ENCODE data around the gene CNGA3. TPM values are rescaled to one million over a fixed set of nuclear protein-coding genes. Genes with fewer than 3 reads are reported as not detected.

The CNGA3 gene
- total RNA-seq: 1 to 10 TPM in 1 of 2 donors, not detected in 1; 1.1 TPM

- 2% methylated on average over 61 of the region's 72 CpGs for whole genome bisulfite sequencing
- Histone ChIP-seq H3K27me3 (replicated peaks; ENCODE audit: insufficient read depth) (peaks cover 20% of the 10 kb centered on the region), H3K4me3 (no peak within 1 kb of the TSS), H3K4me1 (replicated peaks) (no peaks in the 10 kb centered on the region), H3K36me3 (no peaks in the 10 kb centered on the region), H3K9me3 (no peaks in the 10 kb centered on the region), H3K27ac (no peak within 1 kb of the TSS)
- TF ChIP-seq CTCF (IDR thresholded peaks at IDR 0.05): no peak
- TF ChIP-seq POLR2AphosphoS5 (IDR thresholded peaks at IDR 0.05): no peak
- no peak for TF ChIP-seq POLR2A (IDR thresholded peaks at IDR 0.05)
- DNase-seq (ENCODE audit: low spot score): no peak
- intact Hi-C loops (cut with DNase I): no loop called here
These were observed at the start of gene CNGA3 for GRCh38 chr2:98346311-98347236. TSS of gene CNGA3 (plus strand) at chr2:98346456. CDS start at chr2:98369976, 23,520 bp downstream.

GRCh38 chr2:98297817-98298682 is 48.2 kb upstream of the CNGA3 start:
- no peaks in the 10 kb centered on the region for H3K36me3 ChIP-seq
- intact Hi-C loops (cut with DNase I): no loop called here
- no peak for DNase-seq (ENCODE audit: low spot score)
- TF ChIP-seq POLR2AphosphoS5 (IDR thresholded peaks at IDR 0.05) (no peak), POLR2A (IDR thresholded peaks at IDR 0.05) (no peak), CTCF (IDR thresholded peaks at IDR 0.05) (no peak)
- no peaks in the 10 kb centered on the region for H3K27me3 ChIP-seq (replicated peaks; ENCODE audit: insufficient read depth)
- 71% methylated on average over 12 of the region's 12 CpGs for WGBS
- H3K4me3 ChIP-seq: no peak overlapping the region
- no peak overlapping the region for H3K27ac ChIP-seq
- no peaks in the 10 kb centered on the region for H3K9me3 ChIP-seq
- peaks cover 3% of the 10 kb centered on the region for H3K4me1 ChIP-seq (replicated peaks)

- H3K9me3 ChIP-seq: no peaks in the 10 kb centered on the region
- H3K27ac ChIP-seq: peak overlapping the region in 1 of 2 donors; percentile 24
- TF ChIP-seq CTCF (IDR thresholded peaks at IDR 0.05) (no peak), POLR2AphosphoS5 (IDR thresholded peaks at IDR 0.05) (no peak), POLR2A (IDR thresholded peaks at IDR 0.05) (no peak)
- no peak overlapping the region for H3K4me3 ChIP-seq
- H3K27me3 ChIP-seq (replicated peaks; ENCODE audit: insufficient read depth): no peaks in the 10 kb centered on the region
- H3K4me1 ChIP-seq (replicated peaks): peaks cover 3% of the 10 kb centered on the region
- DNase-seq (ENCODE audit: low spot score): no peak
- intact Hi-C loops (cut with DNase I): no loop called here
- no peaks in the 10 kb centered on the region for H3K36me3 ChIP-seq
- WGBS: 73% methylated on average over 6 of the region's 6 CpGs
These were observed 47.5 kb upstream of the CNGA3 start for GRCh38 chr2:98298683-98299164.

GRCh38 chr2:98299211-98299905 is 46.9 kb upstream of the CNGA3 start:
- no peak for DNase-seq (ENCODE audit: low spot score)
- Histone ChIP-seq H3K4me1 (replicated peaks) (peaks cover 3% of the 10 kb centered on the region), H3K27ac (peak overlapping the region; percentile 8 to 24), H3K4me3 (no peak overlapping the region), H3K27me3 (replicated peaks; ENCODE audit: insufficient read depth) (no peaks in the 10 kb centered on the region), H3K9me3 (no peaks in the 10 kb centered on the region), H3K36me3 (no peaks in the 10 kb centered on the region)
- TF ChIP-seq POLR2AphosphoS5 (IDR thresholded peaks at IDR 0.05) (no peak), POLR2A (IDR thresholded peaks at IDR 0.05) (no peak), CTCF (IDR thresholded peaks at IDR 0.05) (no peak)
- 75% methylated on average over 8 of the region's 8 CpGs for WGBS
- intact Hi-C loops (cut with DNase I): no loop called here

Data from prostate gland (tissue), 2 donors.